Measurements from ENCODE around the gene IL9.
"Not testable (repeated sequence)": the region's sequence is repeated elsewhere in the genome, so short reads cannot be mapped to it uniquely, and the experiment has no call there.

GRCh38 chr5:135859186-135859585, 36.5 kb downstream of the IL9 start:
- not testable (repeated sequence) for TF ChIP-seq SUZ12 (IDR thresholded peaks at IDR 0.05; ENCODE audit: extremely low read depth, insufficient read depth, insufficient read length); YY1 (IDR thresholded peaks at IDR 0.05; ENCODE audit: insufficient read depth, insufficient read length); ZNF274 (IDR thresholded peaks at IDR 0.05; ENCODE audit: low read depth, low read length)

Data from NT2/D1 (cell line).